ENCODE measurements around the gene FAM180B.

Gene FAM180B

GRCh38 chr11:47587723-47588326 is 1.3 kb downstream of the FAM180B start:
- Histone ChIP-seq H3K4me1 (ENCODE audit: control insufficient read depth, insufficient read depth, low read length) (peaks cover 10% of the 10 kb centered on the region), H3K36me3 (ENCODE audit: control insufficient read depth in 2 of 2, insufficient read depth in 2 of 2, low read length in 2 of 2) (peaks cover 15 to 18% of the 10 kb centered on the region in 2 donors), H3K9me3 (ENCODE audit: control insufficient read depth in 2 of 2, low read length in 2 of 2) (no peaks in the 10 kb centered on the region), H3K4me3 (ENCODE audit: low read length in 2 of 2) (no peak overlapping the region), H3K27me3 (ENCODE audit: control insufficient read depth in 1 of 2, insufficient read depth in 2 of 2, low read length in 2 of 2) (peaks cover 13 to 16% of the 10 kb centered on the region in 2 donors), H3K27ac (ENCODE audit: low read length) (no peak overlapping the region), H3K9ac (ENCODE audit: low read length in 2 of 2) (no peak overlapping the region)

- Histone ChIP-seq H3K4me3 (ENCODE audit: low read length in 2 of 2) (peak overlapping the region; percentile 53 to 68), H3K9me3 (ENCODE audit: control insufficient read depth in 2 of 2, low read length in 2 of 2) (no peaks in the 10 kb centered on the region), H3K27ac (ENCODE audit: low read length) (no peak overlapping the region), H3K4me1 (ENCODE audit: control insufficient read depth, insufficient read depth, low read length) (peaks cover 18% of the 10 kb centered on the region), H3K36me3 (ENCODE audit: control insufficient read depth in 2 of 2, insufficient read depth in 2 of 2, low read length in 2 of 2) (peaks cover 2 to 5% of the 10 kb centered on the region in 2 donors), H3K9ac (ENCODE audit: low read length in 2 of 2) (peak overlapping the region; percentile 42 to 68), H3K27me3 (ENCODE audit: control insufficient read depth in 1 of 2, insufficient read depth in 2 of 2, low read length in 2 of 2) (peaks cover 24 to 28% of the 10 kb centered on the region in 2 donors)
These were observed 2.6 kb downstream of the FAM180B start for GRCh38 chr11:47589118-47589517.

- H3K4me3 ChIP-seq (ENCODE audit: low read length in 2 of 2) = peak overlapping the region; percentile 53 to 68
- H3K9ac ChIP-seq (ENCODE audit: low read length in 2 of 2) = peak overlapping the region; percentile 42 to 68
- H3K4me1 ChIP-seq (ENCODE audit: control insufficient read depth, insufficient read depth, low read length) = peaks cover 22% of the 10 kb centered on the region
- peaks cover 0 to 2% of the 10 kb centered on the region in 2 donors for H3K36me3 ChIP-seq (ENCODE audit: control insufficient read depth in 2 of 2, insufficient read depth in 2 of 2, low read length in 2 of 2)
- H3K9me3 ChIP-seq (ENCODE audit: control insufficient read depth in 2 of 2, low read length in 2 of 2) = no peaks in the 10 kb centered on the region
- H3K27ac ChIP-seq (ENCODE audit: low read length) = no peak overlapping the region
- H3K27me3 ChIP-seq (ENCODE audit: control insufficient read depth in 1 of 2, insufficient read depth in 2 of 2, low read length in 2 of 2) = peaks cover 28 to 32% of the 10 kb centered on the region in 2 donors
These were observed 3.1 kb downstream of the FAM180B start for GRCh38 chr11:47589584-47589976.

- Histone ChIP-seq H3K36me3 (ENCODE audit: control insufficient read depth in 2 of 2, insufficient read depth in 2 of 2, low read length in 2 of 2) (no peaks in the 10 kb centered on the region), H3K4me3 (ENCODE audit: low read length in 2 of 2) (peak overlapping the region; percentile 53 to 68), H3K4me1 (ENCODE audit: control insufficient read depth, insufficient read depth, low read length) (peaks cover 22% of the 10 kb centered on the region), H3K9ac (ENCODE audit: low read length in 2 of 2) (peak overlapping the region in 1 of 2 donors; percentile 68), H3K9me3 (ENCODE audit: control insufficient read depth in 2 of 2, low read length in 2 of 2) (no peaks in the 10 kb centered on the region), H3K27me3 (ENCODE audit: control insufficient read depth in 1 of 2, insufficient read depth in 2 of 2, low read length in 2 of 2) (peaks cover 34 to 35% of the 10 kb centered on the region in 2 donors), H3K27ac (ENCODE audit: low read length) (no peak overlapping the region)
These were observed 3.7 kb downstream of the FAM180B start for GRCh38 chr11:47589977-47590861.

GRCh38 chr11:47591764-47592163 is 5.3 kb downstream of the FAM180B start:
- Histone ChIP-seq H3K9ac (ENCODE audit: low read length in 2 of 2) (no peak overlapping the region), H3K4me1 (ENCODE audit: control insufficient read depth, insufficient read depth, low read length) (peaks cover 22% of the 10 kb centered on the region), H3K4me3 (ENCODE audit: low read length in 2 of 2) (no peak overlapping the region), H3K9me3 (ENCODE audit: control insufficient read depth in 2 of 2, low read length in 2 of 2) (no peaks in the 10 kb centered on the region), H3K27me3 (ENCODE audit: control insufficient read depth in 1 of 2, insufficient read depth in 2 of 2, low read length in 2 of 2) (peaks cover 34 to 38% of the 10 kb centered on the region in 2 donors), H3K27ac (ENCODE audit: low read length) (no peak overlapping the region), H3K36me3 (ENCODE audit: control insufficient read depth in 2 of 2, insufficient read depth in 2 of 2, low read length in 2 of 2) (no peaks in the 10 kb centered on the region)

- no peaks in the 10 kb centered on the region for H3K9me3 ChIP-seq (ENCODE audit: control insufficient read depth in 2 of 2, low read length in 2 of 2)
- H3K4me1 ChIP-seq (ENCODE audit: control insufficient read depth, insufficient read depth, low read length) = peaks cover 22% of the 10 kb centered on the region
- no peaks in the 10 kb centered on the region for H3K36me3 ChIP-seq (ENCODE audit: control insufficient read depth in 2 of 2, insufficient read depth in 2 of 2, low read length in 2 of 2)
- peaks cover 34 to 38% of the 10 kb centered on the region in 2 donors for H3K27me3 ChIP-seq (ENCODE audit: control insufficient read depth in 1 of 2, insufficient read depth in 2 of 2, low read length in 2 of 2)
- H3K27ac ChIP-seq (ENCODE audit: low read length) = no peak overlapping the region
- no peak overlapping the region for H3K9ac ChIP-seq (ENCODE audit: low read length in 2 of 2)
- H3K4me3 ChIP-seq (ENCODE audit: low read length in 2 of 2) = no peak overlapping the region
These were observed 5.8 kb downstream of the FAM180B start for GRCh38 chr11:47592251-47592650.

GRCh38 chr11:47592970-47593369 is 6.5 kb downstream of the FAM180B start:
- Histone ChIP-seq H3K27me3 (ENCODE audit: control insufficient read depth in 1 of 2, insufficient read depth in 2 of 2, low read length in 2 of 2) (peaks cover 34 to 38% of the 10 kb centered on the region in 2 donors), H3K9me3 (ENCODE audit: control insufficient read depth in 2 of 2, low read length in 2 of 2) (no peaks in the 10 kb centered on the region), H3K27ac (ENCODE audit: low read length) (no peak overlapping the region), H3K4me3 (ENCODE audit: low read length in 2 of 2) (no peak overlapping the region), H3K4me1 (ENCODE audit: control insufficient read depth, insufficient read depth, low read length) (peaks cover 19% of the 10 kb centered on the region), H3K9ac (ENCODE audit: low read length in 2 of 2) (no peak overlapping the region), H3K36me3 (ENCODE audit: control insufficient read depth in 2 of 2, insufficient read depth in 2 of 2, low read length in 2 of 2) (no peaks in the 10 kb centered on the region)

- Histone ChIP-seq H3K27me3 (ENCODE audit: control insufficient read depth in 1 of 2, insufficient read depth in 2 of 2, low read length in 2 of 2) (peaks cover 34 to 38% of the 10 kb centered on the region in 2 donors), H3K9ac (ENCODE audit: low read length in 2 of 2) (no peak overlapping the region), H3K4me3 (ENCODE audit: low read length in 2 of 2) (peak overlapping the region in 1 of 2 donors; percentile 61), H3K4me1 (ENCODE audit: control insufficient read depth, insufficient read depth, low read length) (peaks cover 17% of the 10 kb centered on the region), H3K36me3 (ENCODE audit: control insufficient read depth in 2 of 2, insufficient read depth in 2 of 2, low read length in 2 of 2) (no peaks in the 10 kb centered on the region), H3K27ac (ENCODE audit: low read length) (no peak overlapping the region), H3K9me3 (ENCODE audit: control insufficient read depth in 2 of 2, low read length in 2 of 2) (no peaks in the 10 kb centered on the region)
These were observed 7.0 kb downstream of the FAM180B start for GRCh38 chr11:47593492-47593933.

GRCh38 chr11:47593934-47594855 is 7.7 kb downstream of the FAM180B start, which contains the start of gene C1QTNF4:
C1QTNF4 (minus strand) TSS chr11:47594411; CDS start chr11:47590810, 3,601 bp downstream.
- Histone ChIP-seq H3K27me3 (ENCODE audit: control insufficient read depth in 1 of 2, insufficient read depth in 2 of 2, low read length in 2 of 2) (peaks cover 34 to 38% of the 10 kb centered on the region in 2 donors), H3K4me3 (ENCODE audit: low read length in 2 of 2) (peak within 1 kb of the TSS in 1 of 2 donors; percentile 61), H3K9ac (ENCODE audit: low read length in 2 of 2) (no peak within 1 kb of the TSS), H3K4me1 (ENCODE audit: control insufficient read depth, insufficient read depth, low read length) (peaks cover 15% of the 10 kb centered on the region), H3K27ac (ENCODE audit: low read length) (no peak within 1 kb of the TSS), H3K36me3 (ENCODE audit: control insufficient read depth in 2 of 2, insufficient read depth in 2 of 2, low read length in 2 of 2) (no peaks in the 10 kb centered on the region), H3K9me3 (ENCODE audit: control insufficient read depth in 2 of 2, low read length in 2 of 2) (no peaks in the 10 kb centered on the region)

GRCh38 chr11:47595029-47595428 is 8.6 kb downstream of the FAM180B start:
- peaks cover 34 to 38% of the 10 kb centered on the region in 2 donors for H3K27me3 ChIP-seq (ENCODE audit: control insufficient read depth in 1 of 2, insufficient read depth in 2 of 2, low read length in 2 of 2)
- peaks cover 0 to 4% of the 10 kb centered on the region in 2 donors for H3K36me3 ChIP-seq (ENCODE audit: control insufficient read depth in 2 of 2, insufficient read depth in 2 of 2, low read length in 2 of 2)
- no peak overlapping the region for H3K27ac ChIP-seq (ENCODE audit: low read length)
- H3K4me3 ChIP-seq (ENCODE audit: low read length in 2 of 2) = no peak overlapping the region
- no peaks in the 10 kb centered on the region for H3K9me3 ChIP-seq (ENCODE audit: control insufficient read depth in 2 of 2, low read length in 2 of 2)
- H3K4me1 ChIP-seq (ENCODE audit: control insufficient read depth, insufficient read depth, low read length) = peaks cover 12% of the 10 kb centered on the region
- no peak overlapping the region for H3K9ac ChIP-seq (ENCODE audit: low read length in 2 of 2)
